Gastroesophageal sphincter (tissue), 4 donors: ENCODE measurements around the gene CAVIN2. TPM values are rescaled to one million over a fixed set of nuclear protein-coding genes. Genes with fewer than 3 reads are reported as not detected.

Experiments
- ATAC-seq: fragments of 150-250 bp; one replicate; pipeline ENCODE4 v1.9.1; 2016; ENCODE audit warnings: mild to moderate bottlenecking, moderate library complexity
- H3K27ac ChIP-seq, 4 donors: fragments of 200-600 bp; sonication (generic) in 3 of 4; 1 replicate in 3 of 4; 2 replicates in 1 of 4; pipeline ENCODE4 v1.5.1; 2016 to 2019
- H3K27me3 ChIP-seq: fragments of 200-600 bp; sonication (generic); one replicate; pipeline ENCODE4 v1.5.1; 2019
- H3K36me3 ChIP-seq, 2 donors: fragments of 200-600 bp; sonication (generic); one replicate each; pipeline ENCODE4 v1.5.1; 2019; ENCODE audit warnings: control low read depth in 1 of 2
- H3K4me1 ChIP-seq, 3 donors: fragments of 200-600 bp; sonication (generic); 1 replicate in 2 of 3; 2 replicates in 1 of 3; pipeline ENCODE4 v1.5.1; 2016 to 2019; ENCODE audit warnings: control low read depth in 2 of 3
- H3K4me3 ChIP-seq, 2 donors: fragments of 200-600 bp; sonication (generic); one replicate each; pipeline ENCODE4 v1.5.1; 2019; ENCODE audit warnings: mild to moderate bottlenecking in 1 of 2, moderate library complexity in 1 of 2
- H3K9me3 ChIP-seq, 3 donors: fragments of 200-600 bp; sonication (generic); one replicate each; pipeline ENCODE4 v1.5.1; 2017 to 2019; ENCODE audit warnings: control low read depth in 2 of 3
- CTCF ChIP-seq, 4 experiments: fragments of 200-600 bp in 2 of 4; fragments of 450-650 bp in 2 of 4; sonication (generic) in 1 of 4; IDR thresholded peaks; one replicate each; pipeline ENCODE4 v1.5.1; 2017 to 2019; ENCODE audit warnings: antibody characterized with exemption in 4 of 4, mild to moderate bottlenecking in 2 of 4, moderate library complexity in 2 of 4
- EP300 ChIP-seq: sonication (generic); formaldehyde crosslinking; IDR thresholded peaks from one replicate; pipeline ENCODE4 v1.6.1; 2017; ENCODE audit warnings: antibody characterized with exemption, mild to moderate bottlenecking
- POLR2A ChIP-seq, 2 donors: fragments of 450-650 bp; IDR thresholded peaks; one replicate each; pipeline ENCODE4 v1.6.1; 2017; ENCODE audit warnings: antibody characterized with exemption in 2 of 2, mild to moderate bottlenecking in 2 of 2, moderate library complexity in 1 of 2
- POLR2AphosphoS5 ChIP-seq: sonication (generic); formaldehyde crosslinking; IDR thresholded peaks from one replicate; pipeline ENCODE4 v1.6.1; 2017; ENCODE audit warnings: antibody characterized with exemption
- WGBS, 2 donors: methylation state at CpG; one replicate each; pipeline ENCODE4 v1.1.5; 2018; ENCODE audit warnings: low coverage in 1 of 2; 5-methylcytosine and 5-hydroxymethylcytosine counted together
- total RNA-seq, 4 donors: library from RNA; depleted of rRNA; stranded (reverse); fragments of >200 nt; gene quantifications; one replicate each; pipeline ENCODE4 v1.1.0, GENCODE V29; 2016

CAVIN2 gene
- total RNA-seq, 4 donors from 2014 or later = 72.8 to 192 (median 129) TPM

DNA sequence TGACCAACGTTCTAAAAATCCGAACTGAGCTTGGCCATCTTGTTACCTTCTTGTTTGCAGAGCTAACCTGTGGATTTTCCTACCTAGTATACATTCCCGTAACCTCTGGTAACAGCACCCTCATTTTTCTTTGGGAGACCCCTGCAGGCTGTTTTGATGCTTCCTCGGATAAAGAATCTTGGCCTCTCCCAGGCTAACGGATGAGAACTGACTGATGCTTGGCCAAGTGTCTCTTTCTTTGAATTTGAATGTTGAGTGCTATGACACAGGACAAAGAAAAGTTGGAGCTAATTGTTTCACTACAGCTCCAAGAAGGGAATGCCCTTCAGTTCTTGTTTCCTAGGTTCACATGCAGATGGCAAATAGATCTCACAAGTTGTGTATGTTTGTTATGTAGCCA is 19.3 kb upstream of the CAVIN2 start:
- Histone ChIP-seq H3K4me1 (peaks cover 22 to 73% (median 41%) of the 10 kb centered on the region in 3 donors), H3K27me3 (no peaks in the 10 kb centered on the region), H3K27ac (peak overlapping the region; percentile 81 to 98 (median 85)), H3K9me3 (no peaks in the 10 kb centered on the region), H3K36me3 (no peaks in the 10 kb centered on the region), H3K4me3 (no peak overlapping the region)
- ATAC-seq = no peak
- 69 to 78% methylated on average over 3 to 5 of the region's 5 CpGs for WGBS, 2 donors
- no peak for TF ChIP-seq POLR2AphosphoS5
- no peak for TF ChIP-seq POLR2A (IDR thresholded peaks at IDR 0.05)
- TF ChIP-seq CTCF (IDR thresholded peaks at IDR 0.05) = no peak
- TF ChIP-seq EP300 = no peak

GRCh38 chr2:191864628-191865374 is 17.9 kb upstream of the CAVIN2 start:
- ATAC-seq = no peak
- Histone ChIP-seq H3K4me1 (peaks cover 22 to 73% (median 33%) of the 10 kb centered on the region in 3 donors), H3K27me3 (no peaks in the 10 kb centered on the region), H3K36me3 (no peaks in the 10 kb centered on the region), H3K9me3 (no peaks in the 10 kb centered on the region), H3K4me3 (no peak overlapping the region), H3K27ac (peak overlapping the region; percentile 62 to 87 (median 73))
- 61% methylated on average over 4 to 7 of the region's 7 CpGs for WGBS, 2 donors
- TF ChIP-seq EP300 = no peak
- no peak for TF ChIP-seq POLR2AphosphoS5
- TF ChIP-seq CTCF (IDR thresholded peaks at IDR 0.05) = no peak
- no peak for TF ChIP-seq POLR2A (IDR thresholded peaks at IDR 0.05)

GRCh38 chr2:191863988-191864387 is 17.1 kb upstream of the CAVIN2 start:
- Histone ChIP-seq H3K4me1 (peaks cover 22 to 70% (median 33%) of the 10 kb centered on the region in 3 donors), H3K27ac (peak overlapping the region in 3 of 4 donors; percentile 62 to 87 (median 81))
- no peak for ATAC-seq

GRCh38 chr2:191862156-191862775 is 15.4 kb upstream of the CAVIN2 start:
- Histone ChIP-seq H3K27me3 (no peaks in the 10 kb centered on the region), H3K9me3 (no peaks in the 10 kb centered on the region), H3K4me1 (peaks cover 18 to 53% (median 27%) of the 10 kb centered on the region in 3 donors), H3K27ac (peak overlapping the region in 1 of 4 donors; percentile 0), H3K4me3 (no peak overlapping the region), H3K36me3 (no peaks in the 10 kb centered on the region)
- WGBS, 2 donors = 53 to 55% methylated on average over 4 of the region's 4 CpGs
- no peak for ATAC-seq
- no peak for TF ChIP-seq CTCF (IDR thresholded peaks at IDR 0.05)
- TF ChIP-seq EP300 = no peak
- TF ChIP-seq POLR2A (IDR thresholded peaks at IDR 0.05) = no peak
- TF ChIP-seq POLR2AphosphoS5 = no peak

More at GRCh38 chr2:191863988-191864387, 17.1 kb upstream of the CAVIN2 start:
- Histone ChIP-seq H3K36me3 (no peaks in the 10 kb centered on the region), H3K4me3 (no peak overlapping the region), H3K27me3 (no peaks in the 10 kb centered on the region), H3K9me3 (no peaks in the 10 kb centered on the region)
- WGBS, 2 donors = 32 to 35% methylated on average over 2 of the region's 2 CpGs
- TF ChIP-seq EP300 (no peak), POLR2AphosphoS5 (no peak), POLR2A (IDR thresholded peaks at IDR 0.05) (no peak), CTCF (IDR thresholded peaks at IDR 0.05) (no peak)
